Measurements from ENCODE around the gene ABCC1.
"Not testable (repeated sequence)": the region's sequence is repeated elsewhere in the genome, so short reads cannot be mapped to it uniquely, and the experiment has no call there.

ABCC1 gene

DNA sequence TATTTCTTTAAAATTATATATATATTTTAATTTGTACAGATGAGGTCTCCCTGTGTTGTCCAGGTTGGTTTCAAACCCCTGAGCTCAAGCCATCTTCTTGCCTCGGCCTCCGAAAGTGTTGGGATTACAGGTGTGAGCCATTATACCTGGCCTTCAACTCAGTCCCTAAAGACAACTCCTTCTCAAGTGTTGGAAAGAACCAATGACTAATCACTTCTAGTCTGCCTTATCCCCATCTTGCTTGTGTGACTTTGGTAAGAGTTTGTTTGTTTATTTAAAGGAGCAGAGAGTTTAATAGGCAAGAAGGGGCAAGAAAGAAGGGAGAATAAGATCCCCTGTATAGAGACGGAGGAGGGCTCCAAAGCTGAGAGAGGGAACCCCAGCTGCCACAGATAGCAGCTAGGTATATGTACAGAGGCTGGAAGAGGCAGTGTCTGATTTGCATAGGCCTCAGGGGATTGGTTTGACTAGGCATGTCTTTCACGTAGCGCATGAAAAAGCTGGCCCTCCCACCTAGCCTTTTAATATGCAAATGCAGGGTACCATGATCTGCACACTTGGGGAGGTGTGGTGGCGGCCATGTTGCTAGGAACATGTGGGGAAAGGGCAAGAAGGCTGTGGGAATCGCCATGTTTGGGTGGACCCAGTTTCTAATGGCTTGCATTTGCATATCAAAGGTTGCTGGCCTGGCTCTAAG is 21.5 kb downstream of the ABCC1 start:
- no peak for DNase-seq

GRCh38 chr16:15971440-15971815 is 22.0 kb downstream of the ABCC1 start:
- no peak for DNase-seq

DNA sequence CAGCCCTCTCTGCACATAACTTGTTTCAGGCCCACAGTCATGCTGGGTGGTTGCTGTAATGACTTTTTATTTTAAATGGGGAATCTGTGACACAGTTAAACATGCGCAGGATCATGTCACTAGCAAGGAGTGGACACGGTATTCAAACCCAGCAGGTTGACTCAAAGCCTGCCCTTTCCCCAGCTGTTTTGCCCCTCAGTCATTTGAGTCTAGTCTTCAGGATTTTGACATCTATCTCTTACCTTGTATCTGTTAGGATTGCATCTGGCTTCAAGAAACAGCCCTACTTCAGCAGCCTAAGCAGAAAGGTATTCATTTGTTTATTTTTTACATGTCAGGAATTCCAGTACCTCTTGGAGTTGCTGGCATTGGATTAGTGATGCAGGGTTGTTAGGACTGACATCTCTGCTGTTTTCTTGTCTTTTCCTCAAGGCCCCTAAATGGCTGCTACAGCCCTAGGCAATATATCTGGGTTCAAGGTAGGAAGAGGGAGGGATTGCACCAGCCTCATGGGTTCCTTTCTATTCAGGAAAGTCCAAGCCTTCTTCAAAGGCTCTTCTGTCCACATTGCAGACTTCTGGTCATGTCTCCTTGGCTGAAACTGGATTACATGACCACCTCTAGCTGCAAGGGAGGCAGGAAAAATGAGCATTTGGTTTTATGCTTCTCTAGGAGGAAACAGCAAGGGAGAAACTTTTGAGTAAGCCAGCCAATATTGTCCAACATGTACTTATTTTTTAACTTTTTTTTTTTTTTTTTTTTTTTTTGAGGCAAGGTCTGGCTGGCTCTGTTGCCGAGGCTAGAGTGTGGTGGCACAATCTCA is 22.8 kb downstream of the ABCC1 start:
- no peak for DNase-seq

DNA sequence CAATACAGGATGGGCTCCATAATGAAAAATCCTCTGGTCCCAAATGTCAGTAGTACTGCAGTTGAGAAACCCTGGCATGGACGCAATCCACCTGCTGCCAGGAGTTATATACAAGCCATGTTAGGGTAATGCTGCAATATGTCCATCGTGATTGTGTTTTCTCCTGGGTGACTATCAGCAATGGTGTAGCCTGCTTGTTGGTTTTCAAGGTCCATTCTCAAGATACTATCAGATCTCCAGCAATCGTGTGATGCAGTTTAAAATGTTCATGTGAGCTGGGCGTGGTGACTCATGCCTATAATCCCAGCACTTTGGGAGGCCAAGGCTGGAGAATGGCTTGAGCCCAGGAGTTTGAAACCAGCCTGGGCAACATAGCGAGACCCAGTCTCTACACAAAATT is 24.0 kb downstream of the ABCC1 start:
- no peak for DNase-seq

GRCh38 chr16:15974057-15974456 is 24.6 kb downstream of the ABCC1 start:
- DNase-seq = no peak

DNA sequence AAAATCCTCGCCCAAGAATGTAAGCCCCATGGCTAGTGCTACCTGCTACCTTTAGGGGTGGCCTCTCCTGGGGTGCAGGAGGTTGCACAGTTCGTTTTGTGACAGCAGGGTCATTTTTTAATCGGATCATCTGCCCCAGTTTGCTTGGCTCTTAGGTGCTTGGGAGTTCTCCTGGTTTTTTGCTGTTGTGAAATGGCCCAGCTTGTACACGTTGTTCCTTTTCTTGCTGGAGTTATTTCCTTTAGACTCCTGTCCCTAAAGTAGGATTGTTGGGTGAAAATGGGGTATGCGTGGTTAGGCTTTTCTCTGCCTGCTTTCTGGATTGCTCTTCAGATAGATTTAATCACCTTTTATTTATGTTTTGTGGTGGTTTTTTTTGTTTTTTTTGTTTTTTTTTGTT is 25.8 kb downstream of the ABCC1 start:
- no peak for DNase-seq

DNA sequence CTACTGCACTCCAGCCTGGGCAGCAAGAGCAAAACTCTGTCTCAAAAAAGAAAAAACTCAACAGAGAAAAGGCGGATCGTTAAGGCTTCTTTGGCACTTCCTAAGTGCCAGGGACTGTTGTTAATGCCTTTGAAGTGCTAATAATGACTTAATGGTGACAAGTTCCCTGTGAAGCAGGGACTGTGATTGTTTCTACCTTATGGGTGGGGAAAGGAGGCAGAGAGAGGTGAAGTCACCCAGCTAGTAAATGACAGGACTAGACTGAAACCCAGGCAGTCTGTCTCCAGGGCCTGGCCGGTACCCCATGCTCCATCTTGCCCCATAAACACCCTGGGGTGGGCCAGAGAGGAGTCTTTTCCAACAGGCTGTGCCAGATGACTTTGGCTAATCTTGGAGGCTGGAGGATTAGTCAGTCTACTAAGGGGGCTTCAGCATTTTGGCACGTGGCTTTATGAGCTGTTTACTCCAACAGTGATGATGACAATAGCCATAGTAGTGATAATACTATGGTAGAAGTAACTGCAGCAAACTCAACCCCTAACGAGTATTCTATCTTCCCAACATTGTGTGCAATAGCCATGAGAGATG is 26.9 kb downstream of the ABCC1 start:
- DNase-seq = no peak

GRCh38 chr16:15976929-15977637 is 27.7 kb downstream of the ABCC1 start:
- DNase-seq = no peak

- DNase-seq = no peak
Measured at GRCh38 chr16:15979801-15980200, 30.4 kb downstream of the ABCC1 start.

DNA sequence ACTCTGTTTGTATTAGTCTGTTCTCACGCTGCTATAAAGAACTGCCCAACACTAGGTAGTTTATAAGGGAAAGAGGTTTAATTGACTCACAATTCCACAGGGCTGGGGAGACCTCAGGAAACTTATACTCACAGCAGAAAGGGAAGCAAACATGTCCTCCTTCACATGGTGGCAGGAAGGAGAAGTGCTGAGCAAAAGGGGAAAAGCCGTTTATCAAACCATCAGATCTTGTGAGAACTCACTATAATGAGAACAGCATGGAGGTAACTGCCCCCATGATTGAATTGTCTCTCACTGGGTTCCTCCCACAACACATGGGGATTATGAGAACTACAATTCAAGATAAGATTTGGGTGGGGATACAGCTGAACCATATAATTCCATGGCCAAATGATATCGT is 30.9 kb downstream of the ABCC1 start:
- DNase-seq = no peak

- DNase-seq = no peak
Measured at GRCh38 chr16:15981382-15981781, 32.0 kb downstream of the ABCC1 start.

DNA sequence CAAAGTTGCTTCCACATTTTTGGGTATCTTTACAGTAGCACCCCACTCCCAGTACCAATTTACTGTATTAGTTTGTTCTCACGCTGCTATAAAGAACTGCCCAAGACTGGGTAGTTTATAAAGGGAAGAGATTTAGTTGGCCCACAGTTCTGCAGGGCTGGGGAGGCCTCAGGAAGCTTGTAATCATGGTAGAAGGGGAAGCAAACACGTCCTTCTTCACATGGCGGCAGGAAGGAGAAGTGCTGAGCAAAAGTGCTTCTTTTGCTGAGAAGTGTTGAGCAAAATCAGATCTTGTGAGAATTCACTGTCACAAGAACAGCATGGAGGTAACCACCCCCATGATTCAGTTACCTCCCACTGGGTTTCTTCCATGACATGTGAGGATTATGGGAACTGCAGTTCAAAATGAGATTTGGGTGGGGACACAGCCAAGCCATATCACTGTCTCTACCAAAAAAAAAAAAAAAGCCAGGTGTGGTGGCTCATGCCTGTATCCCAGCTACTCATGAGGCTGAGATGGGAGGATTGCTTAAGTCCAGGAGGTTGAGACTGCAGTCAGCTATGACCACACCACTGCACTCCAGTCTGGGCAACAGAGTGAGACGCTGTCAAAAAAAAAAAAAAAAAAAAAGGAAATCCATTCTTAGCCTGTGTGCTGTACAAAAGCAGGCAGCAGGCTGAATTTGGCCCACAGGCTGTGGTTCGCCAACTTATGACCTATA is 32.9 kb downstream of the ABCC1 start:
- not testable (repeated sequence) for DNase-seq

- no peak for DNase-seq
Measured at GRCh38 chr16:15983898-15984297, 34.5 kb downstream of the ABCC1 start.

- DNase-seq = no peak
Measured at GRCh38 chr16:15985144-15985543, 35.7 kb downstream of the ABCC1 start.

DNA sequence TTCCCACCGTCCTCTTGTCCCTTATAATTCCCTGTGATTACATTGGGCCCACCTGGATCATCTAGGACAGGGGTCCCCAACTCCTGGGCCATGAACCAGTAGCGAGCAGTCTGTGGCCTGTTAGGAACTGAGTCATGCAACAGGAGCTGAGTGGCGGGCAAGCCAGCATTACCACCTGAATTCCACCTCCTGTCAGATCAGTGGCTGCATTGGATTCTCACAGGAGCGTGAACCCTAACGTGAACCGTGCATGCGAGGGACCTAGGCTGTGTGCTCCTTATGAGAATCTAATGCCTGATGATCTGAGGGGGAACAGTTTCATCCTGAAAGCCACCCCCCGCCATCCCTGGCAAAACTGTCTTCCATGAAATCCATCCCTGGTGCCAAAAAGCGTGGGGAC is 36.8 kb downstream of the ABCC1 start:
- no peak for DNase-seq

DNA sequence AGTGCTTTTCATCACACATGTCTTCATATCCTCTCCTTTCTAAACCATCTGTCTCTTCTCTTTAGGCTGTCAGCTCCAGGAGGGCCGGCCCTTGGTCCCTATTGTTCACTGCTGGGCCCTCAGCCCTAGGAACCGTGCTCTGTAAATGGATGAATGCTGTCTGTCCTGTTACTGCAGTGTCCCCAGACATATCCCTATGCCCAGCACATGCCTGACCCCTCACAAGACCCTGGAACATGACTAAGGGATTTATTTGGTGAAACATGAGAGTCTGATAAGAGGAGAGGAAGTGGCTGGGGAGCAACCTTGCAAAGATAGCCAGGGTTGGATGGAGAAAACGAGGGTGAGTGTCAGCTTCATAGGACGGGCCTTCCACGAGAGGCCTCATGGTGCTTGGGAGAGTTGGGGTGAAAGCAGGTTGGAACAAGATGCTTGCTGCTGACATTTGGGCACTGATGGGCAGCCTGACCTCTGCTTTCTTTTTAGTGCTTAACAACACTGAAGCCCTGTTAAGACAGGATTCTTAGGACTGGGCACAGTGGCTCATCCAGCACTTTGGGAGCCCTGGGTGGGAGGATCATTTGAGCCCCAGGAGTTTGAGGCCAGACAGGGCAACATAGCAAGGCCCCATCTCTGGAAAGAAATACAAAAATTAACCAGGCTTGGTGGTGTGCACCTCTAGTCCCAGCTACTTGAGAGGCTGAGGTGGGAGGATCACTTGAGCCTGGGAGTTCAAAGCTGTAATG is 39.0 kb downstream of the ABCC1 start:
- DNase-seq = no peak

DNA sequence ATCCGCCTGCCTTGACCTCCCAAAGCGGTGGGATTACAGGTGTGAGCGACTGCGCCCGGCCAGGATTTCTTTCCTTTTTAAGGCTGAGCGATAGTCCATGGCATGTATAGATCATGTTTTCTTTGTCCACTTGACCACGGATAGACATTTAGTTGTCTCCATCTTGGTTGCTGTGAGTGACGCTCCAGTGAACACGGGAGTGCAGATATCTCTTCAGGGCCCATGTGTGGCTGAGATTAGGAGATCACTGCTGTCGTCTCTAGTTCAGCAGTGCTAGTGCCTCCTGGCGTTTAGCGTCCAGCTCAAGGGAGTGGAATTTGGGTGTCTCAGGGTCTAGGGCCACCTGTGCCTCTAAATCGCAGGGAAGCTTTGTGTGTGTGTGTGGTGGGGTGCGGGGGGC is 41.5 kb downstream of the ABCC1 start:
- no peak for DNase-seq

- DNase-seq = no peak
Measured at GRCh38 chr16:15993128-15993527, 43.7 kb downstream of the ABCC1 start.

GRCh38 chr16:15993541-15993940 is 44.1 kb downstream of the ABCC1 start:
- no peak for DNase-seq

DNA sequence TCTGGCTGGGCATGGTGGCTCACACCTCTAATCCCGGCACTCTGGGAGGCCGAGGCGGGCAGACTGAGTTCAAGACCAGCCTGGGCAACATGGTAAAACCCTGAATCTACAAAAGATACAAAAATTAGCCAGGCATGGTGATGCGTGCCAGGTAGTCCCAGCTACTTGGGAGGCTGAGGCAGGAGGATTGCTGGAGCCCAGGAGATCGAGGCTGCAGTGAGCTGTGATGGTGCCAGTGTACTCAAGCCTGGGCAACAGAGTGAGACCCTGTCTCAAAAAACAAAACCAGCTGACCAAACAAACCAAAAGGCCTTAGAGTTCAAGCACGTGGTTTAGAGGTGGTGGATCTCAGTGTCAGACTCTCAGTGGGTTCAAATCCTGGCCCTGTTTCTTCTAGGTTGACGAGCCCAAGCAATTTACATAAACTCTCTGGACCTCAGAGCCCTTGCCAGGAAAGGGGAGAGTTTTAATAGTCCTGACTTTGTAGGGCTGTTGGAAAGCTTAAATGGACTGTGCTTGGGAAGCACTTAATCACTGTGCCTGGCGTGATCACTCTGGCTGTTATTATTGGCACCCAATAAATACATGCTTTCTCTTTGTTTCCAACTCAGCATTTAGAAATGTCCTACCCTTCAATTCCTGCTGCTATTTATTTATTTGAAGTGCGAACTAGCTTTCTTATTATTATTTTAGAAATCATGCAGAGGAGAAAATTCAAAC is 44.7 kb downstream of the ABCC1 start:
- no peak for DNase-seq

DNA sequence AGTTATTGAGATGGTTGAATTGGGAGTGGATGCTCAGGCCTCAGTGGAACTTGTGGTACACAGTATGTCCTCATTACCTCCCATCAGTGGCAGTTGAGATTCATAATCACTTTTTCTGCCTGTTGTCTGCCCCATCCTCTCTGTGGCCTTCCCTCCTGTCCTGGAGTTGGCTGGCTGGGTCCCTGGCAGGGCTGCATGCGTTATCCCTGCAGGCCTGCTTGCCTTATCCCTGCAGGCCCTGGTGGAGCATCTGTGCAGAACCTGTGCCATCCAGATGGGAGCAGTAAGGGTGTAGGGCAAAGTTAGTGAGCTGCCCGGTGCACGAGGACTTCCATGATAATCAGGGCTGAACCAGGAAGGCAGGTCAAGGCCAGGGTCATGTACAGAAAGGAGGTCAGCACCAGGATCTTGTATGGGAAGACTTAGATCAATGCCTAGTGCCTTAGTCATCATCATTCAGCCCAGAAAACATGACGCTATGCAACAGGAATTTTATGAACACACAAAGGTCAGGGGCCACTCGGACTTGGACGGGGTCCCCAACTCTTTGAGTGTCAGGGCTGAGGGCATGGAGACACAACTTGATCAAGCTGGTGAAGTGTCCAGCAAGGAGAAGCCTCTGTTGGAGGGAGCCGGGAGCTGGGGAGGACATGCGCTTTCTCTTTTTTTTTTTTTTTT is 47.2 kb downstream of the ABCC1 start:
- no peak for DNase-seq

All from activated CD8-positive, alpha-beta memory T cell treated with anti-CD3 and anti-CD28 coated beads, Interleukin-2, amount 50 U/mL, for 48 hours (primary cell).